ENCODE measurements around the gene PLA2G4E.

DNA sequence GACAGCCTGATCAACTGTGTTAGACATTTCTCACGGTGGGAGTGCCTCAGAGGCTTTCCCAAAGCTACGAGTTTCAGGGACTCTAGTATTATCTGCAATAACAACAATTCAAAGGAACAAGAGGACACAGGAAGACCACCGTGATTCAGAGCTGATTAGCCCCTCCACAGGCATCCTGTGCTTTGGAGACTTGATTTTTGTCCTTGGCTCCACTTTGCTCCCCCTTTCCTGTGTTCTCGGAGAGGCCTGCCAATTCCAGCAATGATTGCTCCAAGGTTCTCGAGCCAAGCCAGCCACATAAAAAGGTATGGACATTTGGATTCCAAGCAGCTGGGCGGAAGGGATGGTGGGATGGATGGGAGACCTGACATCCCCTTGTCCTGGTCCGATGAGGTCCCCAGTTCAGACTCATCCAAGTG is 62.8 kb downstream of the PLA2G4E start:
- TF ChIP-seq, protein P1, sequence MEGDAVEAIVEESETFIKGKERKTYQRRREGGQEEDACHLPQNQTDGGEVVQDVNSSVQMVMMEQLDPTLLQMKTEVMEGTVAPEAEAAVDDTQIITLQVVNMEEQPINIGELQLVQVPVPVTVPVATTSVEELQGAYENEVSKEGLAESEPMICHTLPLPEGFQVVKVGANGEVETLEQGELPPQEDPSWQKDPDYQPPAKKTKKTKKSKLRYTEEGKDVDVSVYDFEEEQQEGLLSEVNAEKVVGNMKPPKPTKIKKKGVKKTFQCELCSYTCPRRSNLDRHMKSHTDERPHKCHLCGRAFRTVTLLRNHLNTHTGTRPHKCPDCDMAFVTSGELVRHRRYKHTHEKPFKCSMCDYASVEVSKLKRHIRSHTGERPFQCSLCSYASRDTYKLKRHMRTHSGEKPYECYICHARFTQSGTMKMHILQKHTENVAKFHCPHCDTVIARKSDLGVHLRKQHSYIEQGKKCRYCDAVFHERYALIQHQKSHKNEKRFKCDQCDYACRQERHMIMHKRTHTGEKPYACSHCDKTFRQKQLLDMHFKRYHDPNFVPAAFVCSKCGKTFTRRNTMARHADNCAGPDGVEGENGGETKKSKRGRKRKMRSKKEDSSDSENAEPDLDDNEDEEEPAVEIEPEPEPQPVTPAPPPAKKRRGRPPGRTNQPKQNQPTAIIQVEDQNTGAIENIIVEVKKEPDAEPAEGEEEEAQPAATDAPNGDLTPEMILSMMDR (IDR thresholded peaks at IDR 0.05), result no peak
- no peak for TF ChIP-seq EP300 (IDR thresholded peaks at IDR 0.05)
